ENCODE data around the gene SLC7A5. TPM values are rescaled to one million over a fixed set of nuclear protein-coding genes. Genes with fewer than 3 reads are reported as not detected.

SLC7A5 gene
- total and polyA plus RNA-seq, 2 of the 13 experiments (the other 11 are each of a cell fraction or from before 2014, with no cell fraction given) = 79.6 to 155 TPM

DNA sequence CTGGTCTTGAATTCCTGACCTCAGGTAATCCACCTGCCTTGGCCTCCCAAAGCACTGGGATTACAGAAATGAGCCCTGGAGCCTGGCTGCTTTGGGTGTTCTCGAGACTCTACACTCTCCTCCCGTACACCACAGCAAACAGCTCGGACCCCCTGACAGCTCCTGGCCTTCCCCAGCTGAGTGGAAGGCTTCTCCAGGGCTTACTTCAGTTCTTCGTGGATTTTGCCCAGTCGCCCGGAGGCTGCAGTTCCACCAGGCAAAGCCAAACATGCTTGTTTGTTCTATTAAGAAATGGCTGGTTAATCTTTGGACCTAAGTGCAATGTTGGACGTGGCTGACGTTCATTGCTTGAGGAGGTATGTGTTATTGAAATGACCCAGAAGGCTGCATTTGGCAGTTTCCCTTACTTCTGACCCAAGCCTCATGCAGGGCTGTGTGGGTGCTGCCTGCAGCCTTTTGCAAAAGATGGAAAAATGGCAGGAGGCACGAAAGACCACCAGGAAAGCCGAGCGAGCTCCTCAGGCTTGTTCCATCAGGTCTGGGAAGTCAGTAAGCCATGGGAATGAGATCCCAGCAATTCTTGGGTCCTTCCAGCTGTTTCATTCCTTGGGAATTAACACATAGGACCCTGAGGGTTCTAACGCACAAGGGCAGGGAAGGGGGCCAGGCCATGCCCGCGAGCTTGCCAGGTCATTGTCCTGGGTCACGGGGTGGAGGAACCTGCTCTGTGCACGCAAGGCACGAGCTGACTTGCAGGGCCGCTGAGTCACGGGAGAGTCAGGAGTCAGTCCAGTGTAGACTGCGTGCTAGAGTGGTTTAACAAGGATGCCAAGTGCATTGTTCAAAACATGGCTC lies 79.6 kb downstream of the SLC7A5 start (continued):
- TF ChIP-seq, protein P1, sequence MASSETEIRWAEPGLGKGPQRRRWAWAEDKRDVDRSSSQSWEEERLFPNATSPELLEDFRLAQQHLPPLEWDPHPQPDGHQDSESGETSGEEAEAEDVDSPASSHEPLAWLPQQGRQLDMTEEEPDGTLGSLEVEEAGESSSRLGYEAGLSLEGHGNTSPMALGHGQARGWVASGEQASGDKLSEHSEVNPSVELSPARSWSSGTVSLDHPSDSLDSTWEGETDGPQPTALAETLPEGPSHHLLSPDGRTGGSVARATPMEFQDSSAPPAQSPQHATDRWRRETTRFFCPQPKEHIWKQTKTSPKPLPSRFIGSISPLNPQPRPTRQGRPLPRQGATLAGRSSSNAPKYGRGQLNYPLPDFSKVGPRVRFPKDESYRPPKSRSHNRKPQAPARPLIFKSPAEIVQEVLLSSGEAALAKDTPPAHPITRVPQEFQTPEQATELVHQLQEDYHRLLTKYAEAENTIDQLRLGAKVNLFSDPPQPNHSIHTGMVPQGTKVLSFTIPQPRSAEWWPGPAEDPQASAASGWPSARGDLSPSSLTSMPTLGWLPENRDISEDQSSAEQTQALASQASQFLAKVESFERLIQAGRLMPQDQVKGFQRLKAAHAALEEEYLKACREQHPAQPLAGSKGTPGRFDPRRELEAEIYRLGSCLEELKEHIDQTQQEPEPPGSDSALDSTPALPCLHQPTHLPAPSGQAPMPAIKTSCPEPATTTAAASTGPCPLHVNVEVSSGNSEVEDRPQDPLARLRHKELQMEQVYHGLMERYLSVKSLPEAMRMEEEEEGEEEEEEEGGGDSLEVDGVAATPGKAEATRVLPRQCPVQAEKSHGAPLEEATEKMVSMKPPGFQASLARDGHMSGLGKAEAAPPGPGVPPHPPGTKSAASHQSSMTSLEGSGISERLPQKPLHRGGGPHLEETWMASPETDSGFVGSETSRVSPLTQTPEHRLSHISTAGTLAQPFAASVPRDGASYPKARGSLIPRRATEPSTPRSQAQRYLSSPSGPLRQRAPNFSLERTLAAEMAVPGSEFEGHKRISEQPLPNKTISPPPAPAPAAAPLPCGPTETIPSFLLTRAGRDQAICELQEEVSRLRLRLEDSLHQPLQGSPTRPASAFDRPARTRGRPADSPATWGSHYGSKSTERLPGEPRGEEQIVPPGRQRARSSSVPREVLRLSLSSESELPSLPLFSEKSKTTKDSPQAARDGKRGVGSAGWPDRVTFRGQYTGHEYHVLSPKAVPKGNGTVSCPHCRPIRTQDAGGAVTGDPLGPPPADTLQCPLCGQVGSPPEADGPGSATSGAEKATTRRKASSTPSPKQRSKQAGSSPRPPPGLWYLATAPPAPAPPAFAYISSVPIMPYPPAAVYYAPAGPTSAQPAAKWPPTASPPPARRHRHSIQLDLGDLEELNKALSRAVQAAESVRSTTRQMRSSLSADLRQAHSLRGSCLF (CRISPR knock-in tag; IDR thresholded peaks at IDR 0.05; ENCODE audit: borderline replicate concordance) = no peak
- TF ChIP-seq ZNF430 (CRISPR knock-in tag; IDR thresholded peaks at IDR 0.05) = peak; percentile 84
- peak; percentile 43; the same call in 1 of the 2 replicates for TF ChIP-seq KDM2A (CRISPR knock-in tag; IDR thresholded peaks at IDR 0.05; ENCODE audit: borderline replicate concordance, low read depth)
- TF ChIP-seq ZNF10 (CRISPR knock-in tag; IDR thresholded peaks at IDR 0.05; ENCODE audit: borderline replicate concordance, low read depth) = no peak
- TF ChIP-seq FOSL2 (CRISPR knock-in tag; IDR thresholded peaks at IDR 0.05) = peak; percentile 85
- TF ChIP-seq DBP (CRISPR knock-in tag; IDR thresholded peaks at IDR 0.05; ENCODE audit: not compliant biosample characterization) = no peak
- TF ChIP-seq, protein P2, sequence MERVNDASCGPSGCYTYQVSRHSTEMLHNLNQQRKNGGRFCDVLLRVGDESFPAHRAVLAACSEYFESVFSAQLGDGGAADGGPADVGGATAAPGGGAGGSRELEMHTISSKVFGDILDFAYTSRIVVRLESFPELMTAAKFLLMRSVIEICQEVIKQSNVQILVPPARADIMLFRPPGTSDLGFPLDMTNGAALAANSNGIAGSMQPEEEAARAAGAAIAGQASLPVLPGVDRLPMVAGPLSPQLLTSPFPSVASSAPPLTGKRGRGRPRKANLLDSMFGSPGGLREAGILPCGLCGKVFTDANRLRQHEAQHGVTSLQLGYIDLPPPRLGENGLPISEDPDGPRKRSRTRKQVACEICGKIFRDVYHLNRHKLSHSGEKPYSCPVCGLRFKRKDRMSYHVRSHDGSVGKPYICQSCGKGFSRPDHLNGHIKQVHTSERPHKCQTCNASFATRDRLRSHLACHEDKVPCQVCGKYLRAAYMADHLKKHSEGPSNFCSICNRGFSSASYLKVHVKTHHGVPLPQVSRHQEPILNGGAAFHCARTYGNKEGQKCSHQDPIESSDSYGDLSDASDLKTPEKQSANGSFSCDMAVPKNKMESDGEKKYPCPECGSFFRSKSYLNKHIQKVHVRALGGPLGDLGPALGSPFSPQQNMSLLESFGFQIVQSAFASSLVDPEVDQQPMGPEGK (CRISPR knock-in tag; IDR thresholded peaks at IDR 0.05) = 0 out of 2 replicates have a peak, but pooled peaks have one; percentile 46
- 0 out of 2 replicates have a peak, but pooled peaks have one; percentile 46 for TF ChIP-seq ZNF230 (CRISPR knock-in tag; IDR thresholded peaks at IDR 0.05)
- no peak for TF ChIP-seq EED (CRISPR knock-in tag; IDR thresholded peaks at IDR 0.05)
- TF ChIP-seq, protein P3, sequence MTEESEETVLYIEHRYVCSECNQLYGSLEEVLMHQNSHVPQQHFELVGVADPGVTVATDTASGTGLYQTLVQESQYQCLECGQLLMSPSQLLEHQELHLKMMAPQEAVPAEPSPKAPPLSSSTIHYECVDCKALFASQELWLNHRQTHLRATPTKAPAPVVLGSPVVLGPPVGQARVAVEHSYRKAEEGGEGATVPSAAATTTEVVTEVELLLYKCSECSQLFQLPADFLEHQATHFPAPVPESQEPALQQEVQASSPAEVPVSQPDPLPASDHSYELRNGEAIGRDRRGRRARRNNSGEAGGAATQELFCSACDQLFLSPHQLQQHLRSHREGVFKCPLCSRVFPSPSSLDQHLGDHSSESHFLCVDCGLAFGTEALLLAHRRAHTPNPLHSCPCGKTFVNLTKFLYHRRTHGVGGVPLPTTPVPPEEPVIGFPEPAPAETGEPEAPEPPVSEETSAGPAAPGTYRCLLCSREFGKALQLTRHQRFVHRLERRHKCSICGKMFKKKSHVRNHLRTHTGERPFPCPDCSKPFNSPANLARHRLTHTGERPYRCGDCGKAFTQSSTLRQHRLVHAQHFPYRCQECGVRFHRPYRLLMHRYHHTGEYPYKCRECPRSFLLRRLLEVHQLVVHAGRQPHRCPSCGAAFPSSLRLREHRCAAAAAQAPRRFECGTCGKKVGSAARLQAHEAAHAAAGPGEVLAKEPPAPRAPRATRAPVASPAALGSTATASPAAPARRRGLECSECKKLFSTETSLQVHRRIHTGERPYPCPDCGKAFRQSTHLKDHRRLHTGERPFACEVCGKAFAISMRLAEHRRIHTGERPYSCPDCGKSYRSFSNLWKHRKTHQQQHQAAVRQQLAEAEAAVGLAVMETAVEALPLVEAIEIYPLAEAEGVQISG (CRISPR knock-in tag; IDR thresholded peaks at IDR 0.05) = peak; percentile 84
- peak; percentile 86; the same call in 1 of the 2 replicates for TF ChIP-seq NKX3-1 (CRISPR knock-in tag; IDR thresholded peaks at IDR 0.05)
- peak; percentile 58; the same call in 1 of the 2 replicates for TF ChIP-seq MIER2 (CRISPR knock-in tag; IDR thresholded peaks at IDR 0.05)
- peak; percentile 74; the same call in 1 of the 2 replicates for TF ChIP-seq ERF (CRISPR knock-in tag; IDR thresholded peaks at IDR 0.05)
- peak; percentile 60; the same call in 1 of the 2 replicates for TF ChIP-seq TAF1 (CRISPR knock-in tag; IDR thresholded peaks at IDR 0.05)
- 0 out of 2 replicates have a peak, but pooled peaks have one; percentile 14 for TF ChIP-seq STAG1 (CRISPR knock-in tag; IDR thresholded peaks at IDR 0.05)
- no peak for TF ChIP-seq SMARCC2 (IDR thresholded peaks at IDR 0.05)
